H9 (cell line): Measurements from ENCODE around the gene C8G. TPM values are rescaled to one million over a fixed set of nuclear protein-coding genes. Genes with fewer than 3 reads are reported as not detected.

Experiments used
- DNase-seq: peaks from one replicate; pipeline ENCODE4 v3.0.0-alpha.2; 2017
- H2AFZ ChIP-seq: one replicate; pipeline ENCODE4 v1.6.1; 2013; ENCODE audit warnings: mild to moderate bottlenecking, low read length, control low read depth, moderate library complexity
- H2AK5ac ChIP-seq: 2 replicates; pipeline ENCODE4 v1.6.1; 2013; ENCODE audit warnings: low read length, control low read depth, mixed read lengths; ENCODE audit not compliant: insufficient read length
- H2BK120ac ChIP-seq: one replicate; pipeline ENCODE4 v1.6.1; 2013; ENCODE audit warnings: low read depth, mild to moderate bottlenecking, low read length, control low read depth, inconsistent platforms; ENCODE audit not compliant: poor library complexity, severe bottlenecking
- H2BK12ac ChIP-seq: 2 replicates; pipeline ENCODE4 v1.6.1; 2013; ENCODE audit warnings: low read length, control low read depth, mixed read lengths, low read depth; ENCODE audit not compliant: insufficient read length
- H2BK15ac ChIP-seq: 2 replicates; pipeline ENCODE4 v1.6.1; 2013; ENCODE audit warnings: low read depth, low read length, control low read depth
- H2BK20ac ChIP-seq: one replicate; pipeline ENCODE4 v1.6.1; 2013; ENCODE audit warnings: low read depth, mild to moderate bottlenecking, low read length, control low read depth, inconsistent platforms; ENCODE audit not compliant: poor library complexity, severe bottlenecking
- H2BK5ac ChIP-seq: 2 replicates; pipeline ENCODE4 v1.6.1; 2013; ENCODE audit warnings: low read length, control low read depth, mixed read lengths; ENCODE audit not compliant: insufficient read length
- H3K14ac ChIP-seq: 2 replicates; pipeline ENCODE4 v1.6.1; 2013; ENCODE audit warnings: low read length, control low read depth; ENCODE audit not compliant: insufficient read depth
- H3K18ac ChIP-seq: 2 replicates; pipeline ENCODE4 v1.6.1; 2013; ENCODE audit warnings: low read depth, mild to moderate bottlenecking, mixed read lengths, low read length, control low read depth; ENCODE audit not compliant: insufficient read length
- H3K23ac ChIP-seq: 2 replicates; pipeline ENCODE4 v1.6.1; 2013; ENCODE audit warnings: low read length, control low read depth, mixed read lengths, low read depth; ENCODE audit not compliant: insufficient read length
- H3K23me2 ChIP-seq: 2 replicates; pipeline ENCODE4 v1.6.1; 2013; ENCODE audit warnings: low read depth, mild to moderate bottlenecking, mixed read lengths, low read length, control low read depth; ENCODE audit not compliant: insufficient read length, poor library complexity, severe bottlenecking
- H3K27ac ChIP-seq: 2 replicates; pipeline ENCODE4 v1.5.1; 2013; ENCODE audit warnings: low read length, control low read depth, mixed read lengths, low read depth; ENCODE audit not compliant: insufficient read length
- H3K27me3 ChIP-seq: 2 replicates; pipeline ENCODE4 v1.6.1; 2013; ENCODE audit warnings: low read length, control low read depth, inconsistent platforms; ENCODE audit not compliant: insufficient read depth
- H3K4ac ChIP-seq: 2 replicates; pipeline ENCODE4 v1.6.1; 2013; ENCODE audit warnings: low read depth, mild to moderate bottlenecking, control low read depth, inconsistent platforms, low read length, moderate library complexity
- H3K4me1 ChIP-seq: 2 replicates; pipeline ENCODE4 v1.6.1; 2013; ENCODE audit warnings: low read length, control low read depth, inconsistent platforms; ENCODE audit not compliant: insufficient read depth
- H3K4me2 ChIP-seq: 2 replicates; pipeline ENCODE4 v1.6.1; 2013; ENCODE audit warnings: low read length, control low read depth, mixed read lengths; ENCODE audit not compliant: insufficient read length, insufficient read depth
- H3K56ac ChIP-seq: 2 replicates; pipeline ENCODE4 v1.6.1; 2013; ENCODE audit warnings: low read depth, mild to moderate bottlenecking, mixed read lengths, low read length, control low read depth; ENCODE audit not compliant: insufficient read length
- H3K79me1 ChIP-seq: 2 replicates; pipeline ENCODE4 v1.6.1; 2013; ENCODE audit warnings: low read depth, mild to moderate bottlenecking, moderate library complexity, low read length, control low read depth, inconsistent platforms; ENCODE audit not compliant: insufficient read depth, poor library complexity, severe bottlenecking
- H3K79me2 ChIP-seq: 2 replicates; pipeline ENCODE4 v1.6.1; 2013; ENCODE audit warnings: low read length, control low read depth, inconsistent platforms; ENCODE audit not compliant: insufficient read depth
- H3K9ac ChIP-seq: 2 replicates; pipeline ENCODE4 v1.6.1; 2013; ENCODE audit warnings: low read length, control low read depth, mixed read lengths; ENCODE audit not compliant: insufficient read length; ENCODE audit errors: extremely low read depth
- H3K9me3 ChIP-seq: one replicate; pipeline ENCODE4 v1.6.1; 2013; ENCODE audit warnings: low read depth, low read length, inconsistent platforms; ENCODE audit not compliant: control insufficient read depth
- H3T11ph ChIP-seq: one replicate; pipeline ENCODE4 v1.6.1; 2013; ENCODE audit warnings: mild to moderate bottlenecking, low read length, control low read depth, inconsistent platforms
- H4K20me1 ChIP-seq: one replicate; pipeline ENCODE4 v1.6.1; 2013; ENCODE audit not compliant: control insufficient read depth, insufficient read length, insufficient read depth
- H4K5ac ChIP-seq: 2 replicates; pipeline ENCODE4 v1.6.1; 2013; ENCODE audit warnings: low read depth, mild to moderate bottlenecking, mixed read lengths, low read length, control low read depth; ENCODE audit not compliant: insufficient read length
- H4K8ac ChIP-seq: replicated peaks from 2 replicates; pipeline ENCODE4 v1.6.1; 2013; ENCODE audit warnings: low read length, control low read depth, mixed read lengths, low read depth; ENCODE audit not compliant: insufficient read length
- H4K91ac ChIP-seq: 2 replicates; pipeline ENCODE4 v1.6.1; 2013; ENCODE audit warnings: low read depth, mild to moderate bottlenecking, moderate library complexity, mixed read lengths, low read length, control low read depth; ENCODE audit not compliant: insufficient read length
- H3K27ac Mint-ChIP-seq, 3 experiments: 2 replicates in 2 of 3; 3 replicates in 1 of 3; pipeline ENCODE4 v1.8.0; 2020 to 2021; ENCODE audit warnings: mixed read lengths in 3 of 3, mild to moderate bottlenecking in 1 of 3, moderate library complexity in 1 of 3
- H3K27me3 Mint-ChIP-seq: 2 replicates; pipeline ENCODE4 v1.8.0; 2021; ENCODE audit warnings: low read depth, mild to moderate bottlenecking, moderate library complexity, mixed read lengths
- H3K36me3 Mint-ChIP-seq, 3 experiments: 2 replicates in 2 of 3; 3 replicates in 1 of 3; pipeline ENCODE4 v1.8.0; 2020 to 2021; ENCODE audit warnings: low read depth in 3 of 3, mixed read lengths in 3 of 3; ENCODE audit not compliant: insufficient read depth in 1 of 3
- H3K4me1 Mint-ChIP-seq, 2 experiments: 2 replicates each; pipeline ENCODE4 v1.8.0; 2020; ENCODE audit warnings: mixed read lengths in 2 of 2
- H3K4me3 Mint-ChIP-seq, 2 experiments: 2 replicates in 1 of 2; 3 replicates in 1 of 2; pipeline ENCODE4 v1.8.0; 2020 to 2021; ENCODE audit warnings: mild to moderate bottlenecking in 2 of 2, mixed read lengths in 2 of 2, moderate library complexity in 1 of 2
- H3K9me3 Mint-ChIP-seq, 2 experiments: 2 replicates in 1 of 2; 3 replicates in 1 of 2; pipeline ENCODE4 v1.8.0; 2020; ENCODE audit warnings: mild to moderate bottlenecking in 2 of 2, mixed read lengths in 2 of 2, moderate library complexity in 1 of 2
- CTCF ChIP-seq: fragments of 200-600 bp; sonication (generic); conservative IDR thresholded peaks from 3 replicates; pipeline ENCODE4 v1.8.0; 2021; ENCODE audit warnings: antibody characterized with exemption, mild to moderate bottlenecking
- WGBS: extraction: QIAGEN DNeasy Blood & Tissue Kit; methylation state at CpG from one replicate; pipeline ENCODE4 v1.1.7; 2013; ENCODE audit warnings: missing lambda C conversion rate, low lambda C conversion rate, mixed read lengths; ENCODE audit not compliant: insufficient read length; ENCODE audit errors: extremely low coverage; 5-methylcytosine and 5-hydroxymethylcytosine counted together
- total RNA-seq: library from RNA; stranded (reverse); gene quantifications from 2 replicates; pipeline ENCODE4 v1.2.1, GENCODE V29; 2021

C8G gene
- total RNA-seq, 1 experiment from 2014 or later: 0.96 TPM

DNA sequence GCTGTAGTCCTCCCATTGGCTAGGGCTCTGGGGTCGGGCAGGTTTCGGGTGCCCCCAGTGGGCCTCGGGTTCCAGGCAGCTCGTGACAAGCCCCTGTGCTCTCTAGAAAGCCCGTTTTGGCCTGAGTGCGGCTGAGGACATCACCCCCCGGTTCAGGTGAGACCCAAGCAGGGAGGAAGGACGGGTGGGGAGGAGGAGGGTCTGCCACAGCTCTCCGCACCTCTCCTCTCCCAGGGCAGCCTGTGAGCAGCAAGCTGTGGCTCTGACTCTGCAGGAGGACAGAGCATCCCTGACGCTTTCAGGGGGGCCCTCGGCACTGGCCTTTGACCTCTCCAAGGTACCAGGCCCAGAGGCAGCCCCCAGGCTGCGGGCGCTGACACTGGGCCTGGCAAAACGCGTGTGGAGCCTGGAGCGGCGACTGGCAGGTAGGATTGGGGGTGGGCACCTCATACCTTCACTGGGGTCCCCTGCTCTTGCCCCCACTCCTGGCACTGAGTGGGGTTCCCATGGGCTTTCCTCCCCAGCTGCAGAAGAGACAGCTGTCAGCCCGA is 47.9 kb downstream of the C8G start:
- Histone ChIP-seq H2BK5ac (no peak overlapping the region), H3T11ph (no peak overlapping the region), H3K56ac (no peak overlapping the region), H2BK20ac (no peak overlapping the region), H4K8ac (no peak overlapping the region), H3K23ac (no peak overlapping the region), H3K4ac (no peak overlapping the region), H3K27me3 (no peaks in the 10 kb centered on the region), H2BK15ac (no peak overlapping the region), H4K91ac (no peak overlapping the region), H3K27ac (no peak overlapping the region), H3K4me1 (no peaks in the 10 kb centered on the region), H3K79me2 (no peaks in the 10 kb centered on the region), H3K79me1 (no peaks in the 10 kb centered on the region), H3K9me3 (no peaks in the 10 kb centered on the region), H2AK5ac (no peak overlapping the region), H2BK12ac (no peak overlapping the region), H3K4me2 (peak overlapping the region; percentile 66), H3K14ac (no peak overlapping the region), H2AFZ (no peak overlapping the region), H4K20me1 (no peaks in the 10 kb centered on the region), H3K9ac (peak overlapping the region; percentile 40), H2BK120ac (no peak overlapping the region), H4K5ac (no peak overlapping the region), H3K23me2 (peaks cover 6% of the 10 kb centered on the region), H3K18ac (no peak overlapping the region)
- Mint-ChIP-seq H3K36me3 (peaks cover 2 to 8% (median 2%) of the 10 kb centered on the region in 3 experiments; a peak in 5 of 7 replicates), H3K9me3 (peaks cover 9 to 10% of the 10 kb centered on the region in 2 experiments; a peak in 3 of 5 replicates), H3K4me3 (peak overlapping the region; percentile 81 to 89), H3K27ac (no peak overlapping the region), H3K27me3 (peaks cover 26% of the 10 kb centered on the region), H3K4me1 (peaks cover 10 to 12% of the 10 kb centered on the region in 2 experiments)
- TF ChIP-seq CTCF: no peak
- no CpG with 5 or more reads among the region's 18 CpGs for WGBS
- no peak for DNase-seq
